Measurements from ENCODE around the gene SKAP1.

DNA sequence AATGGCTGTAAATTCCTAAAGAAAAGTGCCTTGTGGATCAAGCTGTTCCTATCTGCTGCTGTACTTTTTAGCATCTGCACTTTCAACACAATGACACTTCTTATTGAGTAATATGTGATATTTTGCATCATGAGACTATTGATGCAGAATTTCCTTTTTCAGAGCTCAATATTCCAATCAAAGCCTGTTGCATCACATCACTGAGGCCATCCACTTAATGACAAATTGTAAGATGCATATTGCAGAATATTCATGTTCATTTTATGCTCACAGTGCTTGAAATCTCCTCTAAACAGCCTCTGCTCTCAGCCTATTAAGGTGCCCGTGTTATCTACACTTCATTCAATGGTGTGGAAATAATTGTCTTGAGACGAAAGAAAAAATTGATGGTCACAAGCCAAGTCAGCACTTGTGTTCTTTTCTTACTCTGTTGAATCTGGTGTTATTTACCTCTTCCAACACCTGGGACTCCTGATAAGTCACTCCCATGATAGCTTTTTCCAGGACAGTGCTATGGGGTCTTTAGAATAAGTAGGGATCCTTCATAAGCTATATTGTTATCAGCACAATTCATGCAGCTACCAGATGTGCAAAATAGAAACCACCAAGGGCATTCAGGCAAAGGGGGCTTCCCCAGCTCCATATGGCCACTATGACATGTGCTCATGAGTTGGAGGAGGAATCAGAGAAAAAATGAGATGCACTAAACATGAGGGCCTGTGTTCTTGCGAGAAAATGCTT is 9.3 kb upstream of the SKAP1 start:
- TF ChIP-seq CTCF (IDR thresholded peaks at IDR 0.05) (no peak), POLR2A (IDR thresholded peaks at IDR 0.05) (no peak)

Measured in stomach (tissue), 4 donors.